ENCODE results near the gene MFSD6. TPM values are rescaled to one million over a fixed set of nuclear protein-coding genes. Genes with fewer than 3 reads are reported as not detected.
"Not testable (repeated sequence)": the region's sequence is repeated elsewhere in the genome, so short reads cannot be mapped to it uniquely, and the experiment has no call there.

MFSD6 gene
- 10 to 100 TPM; 38.3 to 47.5 TPM for total RNA-seq
- 10 to 100 TPM in 1 of 2 donors, 1 to 10 TPM in 1; 7.7 to 29.1 TPM for polyA plus RNA-seq

DNA sequence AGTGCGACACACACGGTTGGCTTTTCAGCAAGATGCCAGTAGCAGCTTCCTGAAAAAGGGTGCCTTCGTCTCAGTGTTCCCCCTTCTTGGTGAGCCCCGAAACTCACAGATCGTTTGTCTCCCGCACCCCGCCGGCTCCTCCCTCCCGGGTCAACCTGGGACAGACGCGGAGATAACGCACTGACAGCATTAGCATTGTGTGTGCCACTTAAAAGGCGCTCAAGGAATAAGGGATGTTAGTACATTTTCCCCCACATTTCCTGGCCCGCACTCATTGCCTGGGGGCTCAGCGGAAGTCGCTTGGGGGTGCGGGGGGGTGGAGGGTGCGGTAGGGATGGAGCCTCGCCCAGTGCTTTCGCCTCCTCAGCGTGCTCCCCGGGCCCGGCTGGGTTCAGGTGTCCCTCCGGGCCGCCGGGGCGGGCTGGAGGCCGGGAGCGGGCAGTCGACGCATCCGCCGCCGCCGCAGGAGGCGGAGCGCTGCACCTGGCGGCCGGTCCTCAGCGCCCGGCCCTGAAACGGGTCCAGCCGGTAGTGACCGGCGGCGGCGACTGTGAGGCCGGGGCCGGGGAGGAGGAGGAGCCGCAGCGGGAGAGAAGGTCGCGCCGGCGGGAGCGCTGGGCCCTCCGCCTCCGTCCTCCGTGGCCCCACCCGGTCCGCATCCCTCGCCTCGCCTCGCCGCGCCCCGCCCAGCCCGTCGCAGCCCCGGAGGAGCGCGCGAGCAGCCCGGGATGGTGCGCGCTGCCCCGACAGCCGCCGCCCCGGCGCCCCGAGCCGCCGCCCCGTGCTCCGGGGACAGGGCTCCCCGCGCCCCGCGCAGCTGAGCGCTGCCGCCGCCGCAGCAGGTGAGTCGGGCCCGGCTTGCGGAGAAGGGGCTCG, at the start of gene MFSD6:
MFSD6 (plus strand) TSS at position 694 of the 876 bp plus-strand sequence. CDS start 27,675 bp downstream, outside the sequence.
- ChIA-PET POLR2A (ENCODE audit: partially characterized antibody) (interaction anchor here (0.5 to 3.2 kb wide), 33 partner anchors 10 to 1270 kb away, joined by 3 to 55 read pairs (median 4); partner anchors contain the start of genes GLS, HIBCH, NAB1 and NABP1), CTCF (ENCODE audit: partially characterized antibody) (interaction anchor here (1.0 to 1.9 kb wide), 6 partner anchors 12 to 272 kb away, joined by 3 to 6 read pairs (median 4); no protein-coding TSS in a partner anchor)
- Histone ChIP-seq H3K9me3 (ENCODE audit: control insufficient read depth in 1 of 2, low read length in 2 of 2) (no peaks in the 10 kb centered on the region), H3K27me3 (ENCODE audit: insufficient read depth, low read length) (no peaks in the 10 kb centered on the region), H3K36me3 (ENCODE audit: insufficient read depth, low read length) (no peaks in the 10 kb centered on the region), H3K27ac (ENCODE audit: low read depth, low read length) (peak within 1 kb of the TSS; percentile 96), H3K4me1 (ENCODE audit: insufficient read depth, low read length) (peaks cover 46% of the 10 kb centered on the region), H3K4me3 (ENCODE audit: low read length in 2 of 2) (peak within 1 kb of the TSS; percentile 67 to 78)
- H3K36me3 Mint-ChIP-seq = peaks cover 0 to 10% of the 10 kb centered on the region in 2 donors
- H3K4me3 Mint-ChIP-seq = peak within 1 kb of the TSS; percentile 89 to 95 (median 94)
- peak within 1 kb of the TSS; percentile 96 to 99 (median 98) for H3K27ac Mint-ChIP-seq
- intact Hi-C loops (cut with micrococcal nuclease) = loop anchor here (1.0 to 10.0 kb wide), 7 partner anchors 88 to 1269 kb away; partner anchors contain the start of genes GLS, NAB1, NABP1 and NEMP2
- peak in 3 of 5 donors; percentile 81 to 84 (median 82) for DNase-seq
- peaks cover 0 to 2% (median 0%) of the 10 kb centered on the region in 8 donors for H3K9me3 Mint-ChIP-seq
- no peaks in the 10 kb centered on the region for H3K27me3 Mint-ChIP-seq
- peaks cover 29 to 44% (median 33%) of the 10 kb centered on the region in 4 donors for H3K4me1 Mint-ChIP-seq

- Mint-ChIP-seq H3K27ac (peak overlapping the region in 6 of 7 donors; percentile 29 to 99 (median 86)), H3K4me3 (peak overlapping the region; percentile 21 to 97 (median 46)), H3K4me1 (peaks cover 14 to 36% (median 26%) of the 10 kb centered on the region in 4 donors)
- DNase-seq; H3K27me3 ChIP-seq (ENCODE audit: insufficient read depth, low read length); H3K36me3 ChIP-seq (ENCODE audit: insufficient read depth, low read length); H3K9me3 Mint-ChIP-seq; H3K36me3 Mint-ChIP-seq; intact Hi-C loops (cut with micrococcal nuclease); H3K27ac ChIP-seq (ENCODE audit: low read depth, low read length); H3K9me3 ChIP-seq (ENCODE audit: control insufficient read depth in 1 of 2, low read length in 2 of 2); H3K27me3 Mint-ChIP-seq; H3K4me3 ChIP-seq (ENCODE audit: low read length in 2 of 2): not testable (repeated sequence)
- H3K4me1 ChIP-seq (ENCODE audit: insufficient read depth, low read length) = peaks cover 27% of the 10 kb centered on the region
- CTCF ChIA-PET (ENCODE audit: partially characterized antibody) = interaction anchor here (1.1 to 2.2 kb wide), 6 partner anchors 9 to 492 kb away, joined by 3 to 13 read pairs (median 5); partner anchors contain the start of gene HIBCH
- POLR2A ChIA-PET (ENCODE audit: partially characterized antibody) = interaction anchor here (0.6 to 2.9 kb wide), 4 partner anchors 15 to 103 kb away, joined by 3 to 14 read pairs (median 8); partner anchors contain the start of genes HIBCH and INPP1
Observed at GRCh38 chr2:190358655-190359448, 49.3 kb upstream of the MFSD6 start.

- peaks cover 14 to 36% (median 26%) of the 10 kb centered on the region in 4 donors for H3K4me1 Mint-ChIP-seq
- no peaks in the 10 kb centered on the region for H3K9me3 Mint-ChIP-seq
- peak overlapping the region; percentile 90 to 97 (median 94) for H3K4me3 Mint-ChIP-seq
- Histone ChIP-seq H3K36me3 (ENCODE audit: insufficient read depth, low read length) (no peaks in the 10 kb centered on the region), H3K9me3 (ENCODE audit: control insufficient read depth in 1 of 2, low read length in 2 of 2) (no peaks in the 10 kb centered on the region), H3K27ac (ENCODE audit: low read depth, low read length) (peak overlapping the region; percentile 47), H3K27me3 (ENCODE audit: insufficient read depth, low read length) (no peaks in the 10 kb centered on the region), H3K4me3 (ENCODE audit: low read length in 2 of 2) (peak overlapping the region; percentile 49 to 66), H3K4me1 (ENCODE audit: insufficient read depth, low read length) (peaks cover 27% of the 10 kb centered on the region)
- H3K27me3 Mint-ChIP-seq = no peaks in the 10 kb centered on the region
- no peak for DNase-seq
- H3K36me3 Mint-ChIP-seq = peaks cover 4 to 10% of the 10 kb centered on the region in 2 donors
- peak overlapping the region; percentile 85 to 99 (median 94) for H3K27ac Mint-ChIP-seq
- intact Hi-C loops (cut with micrococcal nuclease) = no loop called here
- CTCF ChIA-PET (ENCODE audit: partially characterized antibody) = interaction anchor here (0.7 to 2.2 kb wide), 6 partner anchors 10 to 490 kb away, joined by 3 to 13 read pairs (median 4); partner anchors contain the start of gene HIBCH
- POLR2A ChIA-PET (ENCODE audit: partially characterized antibody) = interaction anchor here (0.6 to 2.9 kb wide), 5 partner anchors 10 to 214 kb away, joined by 3 to 14 read pairs (median 3); partner anchors contain the start of genes HIBCH and INPP1
Observed at GRCh38 chr2:190360561-190360960, 47.6 kb upstream of the MFSD6 start.

- intact Hi-C loops (cut with micrococcal nuclease) = no loop called here
- peaks cover 14 to 36% (median 26%) of the 10 kb centered on the region in 4 donors for H3K4me1 Mint-ChIP-seq
- H3K36me3 Mint-ChIP-seq = peaks cover 4 to 10% of the 10 kb centered on the region in 2 donors
- Histone ChIP-seq H3K9me3 (ENCODE audit: control insufficient read depth in 1 of 2, low read length in 2 of 2) (no peaks in the 10 kb centered on the region), H3K27ac (ENCODE audit: low read depth, low read length) (no peak overlapping the region), H3K4me3 (ENCODE audit: low read length in 2 of 2) (no peak overlapping the region), H3K27me3 (ENCODE audit: insufficient read depth, low read length) (no peaks in the 10 kb centered on the region), H3K36me3 (ENCODE audit: insufficient read depth, low read length) (no peaks in the 10 kb centered on the region), H3K4me1 (ENCODE audit: insufficient read depth, low read length) (peaks cover 27% of the 10 kb centered on the region)
- ChIA-PET POLR2A (ENCODE audit: partially characterized antibody) (interaction anchor here (1.8 to 2.9 kb wide), 2 partner anchors 17 to 41 kb away, joined by 14 read pairs; partner anchors contain the start of genes HIBCH and INPP1), CTCF (ENCODE audit: partially characterized antibody) (interaction anchor here (0.8 to 2.2 kb wide), 5 partner anchors 8 to 41 kb away, joined by 3 to 13 read pairs (median 3); partner anchors contain the start of gene HIBCH)
- peak overlapping the region in 2 of 8 donors; percentile 92 to 93 for H3K4me3 Mint-ChIP-seq
- DNase-seq = no peak
- peak overlapping the region in 1 of 7 donors; percentile 85 for H3K27ac Mint-ChIP-seq
- H3K9me3 Mint-ChIP-seq = no peaks in the 10 kb centered on the region
- no peaks in the 10 kb centered on the region for H3K27me3 Mint-ChIP-seq
Observed at GRCh38 chr2:190360965-190361364, 47.2 kb upstream of the MFSD6 start.

DNA sequence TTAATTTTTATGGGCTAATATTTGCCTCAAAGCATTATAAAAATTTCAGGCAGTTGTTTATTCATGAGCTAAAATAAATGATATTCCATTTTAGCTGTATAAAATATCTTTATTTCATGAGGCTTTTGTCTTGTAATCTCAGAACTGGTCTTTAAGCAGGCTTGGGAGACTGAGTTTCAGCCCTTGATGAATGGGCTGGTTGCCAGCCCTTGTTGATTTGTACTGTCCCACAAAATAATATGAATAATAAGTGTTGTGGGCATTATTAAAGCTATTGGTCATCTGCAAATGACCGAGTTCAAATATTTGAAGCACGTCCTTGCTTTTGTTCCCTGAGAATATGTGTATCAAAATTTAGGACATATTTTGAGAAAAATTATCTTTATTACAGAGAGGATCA, 46.6 kb upstream of the MFSD6 start:
- H3K4me1 Mint-ChIP-seq = peaks cover 14 to 36% (median 26%) of the 10 kb centered on the region in 4 donors
- no peak overlapping the region for H3K27ac Mint-ChIP-seq
- no peaks in the 10 kb centered on the region for H3K27me3 Mint-ChIP-seq
- Histone ChIP-seq H3K27me3 (ENCODE audit: insufficient read depth, low read length) (no peaks in the 10 kb centered on the region), H3K36me3 (ENCODE audit: insufficient read depth, low read length) (no peaks in the 10 kb centered on the region), H3K27ac (ENCODE audit: low read depth, low read length) (no peak overlapping the region), H3K4me1 (ENCODE audit: insufficient read depth, low read length) (peaks cover 27% of the 10 kb centered on the region), H3K4me3 (ENCODE audit: low read length in 2 of 2) (no peak overlapping the region), H3K9me3 (ENCODE audit: control insufficient read depth in 1 of 2, low read length in 2 of 2) (no peaks in the 10 kb centered on the region)
- ChIA-PET POLR2A (ENCODE audit: partially characterized antibody) (interaction anchor here (0.8 to 1.3 kb wide), 2 partner anchors 53 to 172 kb away, joined by 3 read pairs; no protein-coding TSS in a partner anchor), CTCF (ENCODE audit: partially characterized antibody) (interaction anchor here (0.8 to 1.1 kb wide), 2 partner anchors 8 to 9 kb away, joined by 3 read pairs; no protein-coding TSS in a partner anchor)
- H3K36me3 Mint-ChIP-seq = peaks cover 4 to 10% of the 10 kb centered on the region in 2 donors
- H3K4me3 Mint-ChIP-seq = peak overlapping the region in 2 of 8 donors; percentile 1 to 4
- H3K9me3 Mint-ChIP-seq = no peaks in the 10 kb centered on the region
- intact Hi-C loops (cut with micrococcal nuclease) = no loop called here
- no peak for DNase-seq

- H3K4me3 Mint-ChIP-seq = peak overlapping the region in 1 of 8 donors; percentile 3
- ChIA-PET CTCF (ENCODE audit: partially characterized antibody) (no interaction called here), POLR2A (ENCODE audit: partially characterized antibody) (interaction anchor here (1.3 kb wide), 1 partner anchor 171 kb away, joined by 3 read pairs; no protein-coding TSS in a partner anchor)
- no peaks in the 10 kb centered on the region for H3K27me3 ChIP-seq (ENCODE audit: insufficient read depth, low read length)
- no peaks in the 10 kb centered on the region for H3K36me3 ChIP-seq (ENCODE audit: insufficient read depth, low read length)
- intact Hi-C loops (cut with micrococcal nuclease) = no loop called here
- H3K36me3 Mint-ChIP-seq = peaks cover 10 to 15% of the 10 kb centered on the region in 2 donors
- no peak overlapping the region for H3K4me3 ChIP-seq (ENCODE audit: low read length in 2 of 2)
- no peak for DNase-seq
- no peaks in the 10 kb centered on the region for H3K9me3 ChIP-seq (ENCODE audit: control insufficient read depth in 1 of 2, low read length in 2 of 2)
- peaks cover 14 to 36% (median 26%) of the 10 kb centered on the region in 4 donors for H3K4me1 Mint-ChIP-seq
- H3K9me3 Mint-ChIP-seq = no peaks in the 10 kb centered on the region
- no peak overlapping the region for H3K27ac Mint-ChIP-seq
- no peak overlapping the region for H3K27ac ChIP-seq (ENCODE audit: low read depth, low read length)
- H3K27me3 Mint-ChIP-seq = no peaks in the 10 kb centered on the region
- H3K4me1 ChIP-seq (ENCODE audit: insufficient read depth, low read length) = peaks cover 27% of the 10 kb centered on the region
Observed at GRCh38 chr2:190362894-190363293, 45.3 kb upstream of the MFSD6 start.
